HL-60 (cell line): ENCODE measurements around the gene ZFP36L1.
A peak's percentile ranks its signal among the peaks of the same experiment; 100 is the strongest.

Experiments used
- DNase-seq, 2 experiments: peaks; one replicate each; pipeline ENCODE4 v3.0.0-alpha.2; 2010 to 2020; ENCODE audit warnings: low read depth in 1 of 2, low spot score in 1 of 2
- H3K27ac ChIP-seq: fragments of 250-450 bp; sonication (Bioruptor Pico); replicated peaks from 2 replicates; pipeline ENCODE4 v1.5.1; 2020; ENCODE audit warnings: mild to moderate bottlenecking, moderate library complexity
- H3K27me3 ChIP-seq: fragments of 250-450 bp; sonication (Bioruptor Pico); 2 replicates; pipeline ENCODE4 v1.5.1; 2021; ENCODE audit warnings: mild to moderate bottlenecking, moderate library complexity; ENCODE audit not compliant: insufficient read depth, poor library complexity, severe bottlenecking
- H3K4me3 ChIP-seq: replicated peaks from 2 replicates; pipeline ENCODE4 v1.5.1; 2011; ENCODE audit warnings: mild to moderate bottlenecking, control low read depth, low read length; ENCODE audit not compliant: insufficient read depth
- GABPA ChIP-seq: IDR thresholded peaks from 2 replicates; pipeline ENCODE4 v1.6.1; 2012; ENCODE audit warnings: low read depth
- POLR2AphosphoS5 ChIP-seq: IDR thresholded peaks from 2 replicates; pipeline ENCODE4 v1.6.1; 2012; ENCODE audit warnings: low read depth
- SPI1 ChIP-seq: IDR thresholded peaks from 2 replicates; pipeline ENCODE4 v1.6.1; 2012; ENCODE audit warnings: low read depth, mild to moderate bottlenecking, borderline replicate concordance
- TF ChIP-seq, protein P1 (sequence below): IDR thresholded peaks from one replicate; pipeline ENCODE4 v1.5.1; 2011; ENCODE audit warnings: low read length, control low read depth, inconsistent platforms; ENCODE audit not compliant: insufficient read depth
- TF ChIP-seq, protein P2 (sequence below): IDR thresholded peaks from 2 replicates; pipeline ENCODE4 v1.6.1; 2012; ENCODE audit warnings: low read depth; ENCODE audit not compliant: insufficient replicate concordance

The ZFP36L1 gene

DNA sequence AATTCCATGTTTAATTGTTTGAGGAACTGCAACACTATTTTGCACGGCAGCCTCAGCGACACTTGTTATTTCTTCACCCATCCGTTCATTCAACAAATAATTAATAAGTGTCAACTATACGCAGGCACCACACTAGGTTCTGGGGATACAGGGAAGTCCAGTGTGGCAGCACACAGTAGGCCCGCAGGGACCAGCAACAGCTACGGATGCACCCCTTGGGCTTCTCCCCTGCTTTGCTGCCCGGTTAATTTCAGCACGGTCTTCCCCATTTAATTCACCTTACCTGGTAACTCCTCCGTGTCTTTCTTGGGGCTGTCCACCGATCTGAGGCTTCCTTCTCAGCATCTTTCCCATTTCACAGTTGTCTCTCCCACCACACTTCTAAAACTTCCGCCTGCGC, 48.3 kb downstream of the ZFP36L1 start:
- Histone ChIP-seq H3K4me3 (no peak overlapping the region), H3K27me3 (no peaks in the 10 kb centered on the region), H3K27ac (no peak overlapping the region)
- no peak for DNase-seq
- no peak for TF ChIP-seq SPI1
- TF ChIP-seq GABPA = no peak
- TF ChIP-seq, protein P1, sequence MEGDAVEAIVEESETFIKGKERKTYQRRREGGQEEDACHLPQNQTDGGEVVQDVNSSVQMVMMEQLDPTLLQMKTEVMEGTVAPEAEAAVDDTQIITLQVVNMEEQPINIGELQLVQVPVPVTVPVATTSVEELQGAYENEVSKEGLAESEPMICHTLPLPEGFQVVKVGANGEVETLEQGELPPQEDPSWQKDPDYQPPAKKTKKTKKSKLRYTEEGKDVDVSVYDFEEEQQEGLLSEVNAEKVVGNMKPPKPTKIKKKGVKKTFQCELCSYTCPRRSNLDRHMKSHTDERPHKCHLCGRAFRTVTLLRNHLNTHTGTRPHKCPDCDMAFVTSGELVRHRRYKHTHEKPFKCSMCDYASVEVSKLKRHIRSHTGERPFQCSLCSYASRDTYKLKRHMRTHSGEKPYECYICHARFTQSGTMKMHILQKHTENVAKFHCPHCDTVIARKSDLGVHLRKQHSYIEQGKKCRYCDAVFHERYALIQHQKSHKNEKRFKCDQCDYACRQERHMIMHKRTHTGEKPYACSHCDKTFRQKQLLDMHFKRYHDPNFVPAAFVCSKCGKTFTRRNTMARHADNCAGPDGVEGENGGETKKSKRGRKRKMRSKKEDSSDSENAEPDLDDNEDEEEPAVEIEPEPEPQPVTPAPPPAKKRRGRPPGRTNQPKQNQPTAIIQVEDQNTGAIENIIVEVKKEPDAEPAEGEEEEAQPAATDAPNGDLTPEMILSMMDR = no peak
- no peak for TF ChIP-seq POLR2AphosphoS5
- TF ChIP-seq, protein P2, sequence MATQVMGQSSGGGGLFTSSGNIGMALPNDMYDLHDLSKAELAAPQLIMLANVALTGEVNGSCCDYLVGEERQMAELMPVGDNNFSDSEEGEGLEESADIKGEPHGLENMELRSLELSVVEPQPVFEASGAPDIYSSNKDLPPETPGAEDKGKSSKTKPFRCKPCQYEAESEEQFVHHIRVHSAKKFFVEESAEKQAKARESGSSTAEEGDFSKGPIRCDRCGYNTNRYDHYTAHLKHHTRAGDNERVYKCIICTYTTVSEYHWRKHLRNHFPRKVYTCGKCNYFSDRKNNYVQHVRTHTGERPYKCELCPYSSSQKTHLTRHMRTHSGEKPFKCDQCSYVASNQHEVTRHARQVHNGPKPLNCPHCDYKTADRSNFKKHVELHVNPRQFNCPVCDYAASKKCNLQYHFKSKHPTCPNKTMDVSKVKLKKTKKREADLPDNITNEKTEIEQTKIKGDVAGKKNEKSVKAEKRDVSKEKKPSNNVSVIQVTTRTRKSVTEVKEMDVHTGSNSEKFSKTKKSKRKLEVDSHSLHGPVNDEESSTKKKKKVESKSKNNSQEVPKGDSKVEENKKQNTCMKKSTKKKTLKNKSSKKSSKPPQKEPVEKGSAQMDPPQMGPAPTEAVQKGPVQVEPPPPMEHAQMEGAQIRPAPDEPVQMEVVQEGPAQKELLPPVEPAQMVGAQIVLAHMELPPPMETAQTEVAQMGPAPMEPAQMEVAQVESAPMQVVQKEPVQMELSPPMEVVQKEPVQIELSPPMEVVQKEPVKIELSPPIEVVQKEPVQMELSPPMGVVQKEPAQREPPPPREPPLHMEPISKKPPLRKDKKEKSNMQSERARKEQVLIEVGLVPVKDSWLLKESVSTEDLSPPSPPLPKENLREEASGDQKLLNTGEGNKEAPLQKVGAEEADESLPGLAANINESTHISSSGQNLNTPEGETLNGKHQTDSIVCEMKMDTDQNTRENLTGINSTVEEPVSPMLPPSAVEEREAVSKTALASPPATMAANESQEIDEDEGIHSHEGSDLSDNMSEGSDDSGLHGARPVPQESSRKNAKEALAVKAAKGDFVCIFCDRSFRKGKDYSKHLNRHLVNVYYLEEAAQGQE = no peak

DNA sequence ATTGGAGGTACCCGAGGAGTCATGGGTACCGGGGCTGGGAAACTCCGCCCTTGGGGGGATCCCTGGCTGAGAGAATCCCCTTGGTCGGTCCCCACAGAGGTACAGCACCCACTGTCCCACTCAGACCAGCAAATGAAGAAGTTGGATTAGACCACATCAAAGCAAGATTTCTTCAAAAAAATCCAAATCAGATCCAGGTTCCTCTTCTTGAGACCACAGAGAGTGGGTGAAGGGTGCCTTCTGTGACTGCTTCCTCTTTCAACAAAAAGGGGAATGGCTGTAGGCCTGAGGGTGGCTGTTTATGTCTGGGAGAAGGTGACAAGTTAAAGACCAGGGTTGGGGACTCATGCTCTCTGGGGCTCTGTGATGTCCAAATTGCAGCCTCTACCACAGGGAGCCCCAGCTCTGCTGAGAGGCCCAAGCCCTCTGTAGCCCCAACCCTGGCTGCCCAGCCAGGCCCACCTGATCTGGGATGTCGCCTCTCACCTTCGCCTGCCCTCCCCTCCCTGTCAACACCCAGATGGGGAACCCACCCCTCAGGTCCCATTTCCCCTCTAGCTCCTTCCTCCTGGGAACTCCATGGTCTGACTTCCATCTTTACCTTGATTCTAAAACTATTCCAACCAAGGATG, 50.9 kb downstream of the ZFP36L1 start:
- peak; percentile 14 to 74 for DNase-seq
- Histone ChIP-seq H3K4me3 (no peak overlapping the region), H3K27me3 (no peaks in the 10 kb centered on the region), H3K27ac (no peak overlapping the region)
- TF ChIP-seq GABPA = no peak
- TF ChIP-seq SPI1 = peak; percentile 90
- peak; percentile 56 for TF ChIP-seq POLR2AphosphoS5

DNA sequence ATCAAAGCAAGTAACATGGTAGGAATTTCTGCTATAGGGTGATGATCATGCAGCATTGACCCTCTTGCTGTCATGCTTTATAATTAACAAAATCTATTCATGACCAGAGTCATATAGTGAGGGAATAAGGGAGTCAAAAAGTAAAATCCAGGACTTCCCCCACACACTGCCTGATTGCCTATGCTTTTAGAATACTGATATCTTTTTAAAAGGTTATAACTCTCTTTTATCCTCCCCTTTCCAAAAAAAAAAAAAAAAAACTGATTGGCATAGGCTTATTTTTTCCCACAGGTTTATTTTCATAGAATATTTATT, 51.4 kb downstream of the ZFP36L1 start:
- Histone ChIP-seq H3K27ac (no peak overlapping the region), H3K4me3 (no peak overlapping the region), H3K27me3 (no peaks in the 10 kb centered on the region)
- no peak for DNase-seq
- TF ChIP-seq, protein P2 = no peak
- TF ChIP-seq POLR2AphosphoS5 = no peak
- TF ChIP-seq GABPA = no peak
- TF ChIP-seq, protein P1 = no peak
- no peak for TF ChIP-seq SPI1

DNA sequence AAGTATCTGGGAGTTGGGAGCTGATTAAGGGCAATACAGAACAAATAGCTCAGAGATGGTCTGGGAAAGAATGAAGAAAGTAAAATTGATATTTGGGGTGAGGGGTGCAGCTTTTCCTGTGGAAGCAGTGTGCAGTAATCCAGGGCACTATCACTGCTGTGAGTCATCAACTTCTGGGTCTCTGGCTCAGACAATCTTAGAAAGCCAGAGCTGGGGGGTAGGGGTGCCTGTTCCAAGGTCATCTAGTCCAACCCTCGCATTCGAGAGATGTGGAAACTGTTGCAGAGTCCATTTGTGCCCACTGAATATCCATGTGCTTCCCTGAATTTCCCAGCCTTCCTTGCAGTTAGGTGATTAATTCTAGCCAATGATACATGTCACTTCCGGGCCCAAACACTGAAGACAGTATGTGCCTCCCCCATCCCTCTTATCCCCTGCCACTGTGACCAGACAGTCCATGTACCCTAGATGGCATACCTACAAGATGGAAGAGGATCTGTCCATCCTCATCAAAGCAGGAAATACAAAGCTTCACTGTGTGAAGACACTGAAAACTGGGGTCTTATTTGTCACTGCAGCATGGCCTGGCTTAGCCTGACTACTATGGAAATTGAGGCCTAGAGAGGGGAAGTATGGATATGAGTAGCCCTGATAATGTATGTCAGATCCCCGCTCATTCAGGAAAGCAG, 51.9 kb downstream of the ZFP36L1 start:
- Histone ChIP-seq H3K27me3 (no peaks in the 10 kb centered on the region), H3K27ac (no peak overlapping the region), H3K4me3 (no peak overlapping the region)
- TF ChIP-seq, protein P1 = no peak
- TF ChIP-seq, protein P2 = no peak
- TF ChIP-seq GABPA (no peak), POLR2AphosphoS5 (no peak), SPI1 (no peak)
- DNase-seq = no peak
